ENCODE results near the gene ACOT7. TPM values are rescaled to one million over a fixed set of nuclear protein-coding genes. Genes with fewer than 3 reads are reported as not detected.

ACOT7 gene
- total and polyA plus RNA-seq, 2 of the 13 experiments (the other 11 are each of a cell fraction or from before 2014, with no cell fraction given): 33.0 to 55.8 TPM

DNA sequence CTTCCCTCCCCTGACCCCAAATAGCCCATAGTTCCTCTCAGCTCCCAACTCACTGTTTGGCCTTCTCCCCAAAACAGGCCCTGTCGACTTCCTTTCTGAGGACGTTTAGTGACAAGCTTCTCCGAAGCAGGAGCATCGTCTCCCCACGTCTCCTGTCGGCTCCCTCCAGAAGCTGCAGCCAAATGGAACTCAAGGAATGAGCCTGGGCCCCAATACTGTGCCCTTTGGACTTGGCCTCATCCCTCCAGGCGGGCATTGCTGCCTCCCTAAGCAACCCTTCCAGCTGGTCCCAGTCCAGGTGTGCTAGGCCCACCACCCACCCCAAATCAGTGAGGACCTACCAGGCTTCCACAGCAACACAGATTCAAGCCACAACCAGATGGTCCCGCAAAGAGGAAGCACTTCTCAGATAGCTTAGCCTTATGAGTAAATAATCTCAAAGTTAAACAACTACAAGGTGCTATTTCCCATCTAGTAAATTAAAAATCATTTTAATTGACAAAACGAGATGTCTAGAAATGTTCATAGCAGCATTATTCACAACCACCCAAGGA, 33.0 kb downstream of the ACOT7 start (continued):
- TF ChIP-seq HNF4A (CRISPR knock-in tag; IDR thresholded peaks at IDR 0.05) (peak; percentile 68), BORCS8-MEF2B (CRISPR knock-in tag; IDR thresholded peaks at IDR 0.05) (0 out of 2 replicates have a peak, but pooled peaks have one; percentile 40), ZBTB20 (CRISPR knock-in tag; IDR thresholded peaks at IDR 0.05; ENCODE audit: borderline replicate concordance, low read depth) (no peak), HDAC2 (CRISPR knock-in tag; IDR thresholded peaks at IDR 0.05) (peak; percentile 36; the same call in 1 of the 2 replicates), POLR2AphosphoS2 (IDR thresholded peaks at IDR 0.05; ENCODE audit: low read depth, low read length) (no peak), SP1 (IDR thresholded peaks at IDR 0.05) (no peak), SP1 (CRISPR knock-in tag; IDR thresholded peaks at IDR 0.05) (no peak), CCAR2 (optimal IDR thresholded peaks at IDR 0.05; ENCODE audit: low read depth, low read length) (no peak), TAF1 (CRISPR knock-in tag; IDR thresholded peaks at IDR 0.05) (no peak), CREM (IDR thresholded peaks at IDR 0.05) (no peak), CREM (CRISPR knock-in tag; IDR thresholded peaks at IDR 0.05) (no peak), RELA (CRISPR knock-in tag; IDR thresholded peaks at IDR 0.05) (no peak), GATAD1 (CRISPR knock-in tag; IDR thresholded peaks at IDR 0.05) (no peak), SP4 (CRISPR knock-in tag; IDR thresholded peaks at IDR 0.05) (no peak), ZNF737 (CRISPR knock-in tag; IDR thresholded peaks at IDR 0.05; ENCODE audit: borderline replicate concordance) (no peak), THYN1 (CRISPR knock-in tag; IDR thresholded peaks at IDR 0.05; ENCODE audit: borderline replicate concordance, low read depth) (no peak), KLF6 (CRISPR knock-in tag; IDR thresholded peaks at IDR 0.05) (no peak), ZNF770 (CRISPR knock-in tag; IDR thresholded peaks at IDR 0.05) (peak; percentile 38; the same call in 1 of the 2 replicates), ZNF615 (CRISPR knock-in tag; IDR thresholded peaks at IDR 0.05; ENCODE audit: borderline replicate concordance) (0 out of 2 replicates have a peak, but pooled peaks have one; percentile 6), MEF2D (CRISPR knock-in tag; IDR thresholded peaks at IDR 0.05) (no peak), ZSCAN25 (CRISPR knock-in tag; IDR thresholded peaks at IDR 0.05) (no peak), KLF16 (CRISPR knock-in tag; IDR thresholded peaks at IDR 0.05) (no peak), CHCHD3 (CRISPR knock-in tag; IDR thresholded peaks at IDR 0.05) (no peak), ASH2L (IDR thresholded peaks at IDR 0.05; ENCODE audit: insufficient read length, low read depth, low read length) (peak; percentile 2), ZNF746 (CRISPR knock-in tag; IDR thresholded peaks at IDR 0.05) (no peak)
- TF ChIP-seq, protein P1, sequence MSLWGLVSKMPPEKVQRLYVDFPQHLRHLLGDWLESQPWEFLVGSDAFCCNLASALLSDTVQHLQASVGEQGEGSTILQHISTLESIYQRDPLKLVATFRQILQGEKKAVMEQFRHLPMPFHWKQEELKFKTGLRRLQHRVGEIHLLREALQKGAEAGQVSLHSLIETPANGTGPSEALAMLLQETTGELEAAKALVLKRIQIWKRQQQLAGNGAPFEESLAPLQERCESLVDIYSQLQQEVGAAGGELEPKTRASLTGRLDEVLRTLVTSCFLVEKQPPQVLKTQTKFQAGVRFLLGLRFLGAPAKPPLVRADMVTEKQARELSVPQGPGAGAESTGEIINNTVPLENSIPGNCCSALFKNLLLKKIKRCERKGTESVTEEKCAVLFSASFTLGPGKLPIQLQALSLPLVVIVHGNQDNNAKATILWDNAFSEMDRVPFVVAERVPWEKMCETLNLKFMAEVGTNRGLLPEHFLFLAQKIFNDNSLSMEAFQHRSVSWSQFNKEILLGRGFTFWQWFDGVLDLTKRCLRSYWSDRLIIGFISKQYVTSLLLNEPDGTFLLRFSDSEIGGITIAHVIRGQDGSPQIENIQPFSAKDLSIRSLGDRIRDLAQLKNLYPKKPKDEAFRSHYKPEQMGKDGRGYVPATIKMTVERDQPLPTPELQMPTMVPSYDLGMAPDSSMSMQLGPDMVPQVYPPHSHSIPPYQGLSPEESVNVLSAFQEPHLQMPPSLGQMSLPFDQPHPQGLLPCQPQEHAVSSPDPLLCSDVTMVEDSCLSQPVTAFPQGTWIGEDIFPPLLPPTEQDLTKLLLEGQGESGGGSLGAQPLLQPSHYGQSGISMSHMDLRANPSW (CRISPR knock-in tag; IDR thresholded peaks at IDR 0.05; ENCODE audit: borderline replicate concordance): no peak
- TF ChIP-seq, protein P2, sequence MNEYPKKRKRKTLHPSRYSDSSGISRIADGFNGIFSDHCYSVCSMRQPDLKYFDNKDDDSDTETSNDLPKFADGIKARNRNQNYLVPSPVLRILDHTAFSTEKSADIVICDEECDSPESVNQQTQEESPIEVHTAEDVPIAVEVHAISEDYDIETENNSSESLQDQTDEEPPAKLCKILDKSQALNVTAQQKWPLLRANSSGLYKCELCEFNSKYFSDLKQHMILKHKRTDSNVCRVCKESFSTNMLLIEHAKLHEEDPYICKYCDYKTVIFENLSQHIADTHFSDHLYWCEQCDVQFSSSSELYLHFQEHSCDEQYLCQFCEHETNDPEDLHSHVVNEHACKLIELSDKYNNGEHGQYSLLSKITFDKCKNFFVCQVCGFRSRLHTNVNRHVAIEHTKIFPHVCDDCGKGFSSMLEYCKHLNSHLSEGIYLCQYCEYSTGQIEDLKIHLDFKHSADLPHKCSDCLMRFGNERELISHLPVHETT (CRISPR knock-in tag; conservative IDR thresholded peaks at IDR 0.05): no peak

Measured in HepG2 (cell line).